Measurements from ENCODE around the gene FAM163A. TPM values are rescaled to one million over a fixed set of nuclear protein-coding genes. Genes with fewer than 3 reads are reported as not detected.
"Not testable (repeated sequence)": the region's sequence is repeated elsewhere in the genome, so short reads cannot be mapped to it uniquely, and the experiment has no call there.

Gene FAM163A
- total RNA-seq, 1 experiment from 2014 or later: not detected

- DNase-seq (ENCODE audit: low spot score): no peak
- in situ Hi-C loops (cut with HindIII; ENCODE audit: low sequenced_read_pairs): no loop called here
Observed at GRCh38 chr1:179785031-179785431, 41.9 kb downstream of the FAM163A start.

- no peak for DNase-seq (ENCODE audit: low spot score)
- in situ Hi-C loops (cut with HindIII; ENCODE audit: low sequenced_read_pairs): no loop called here
Observed at GRCh38 chr1:179785728-179786127, 42.6 kb downstream of the FAM163A start.

DNA sequence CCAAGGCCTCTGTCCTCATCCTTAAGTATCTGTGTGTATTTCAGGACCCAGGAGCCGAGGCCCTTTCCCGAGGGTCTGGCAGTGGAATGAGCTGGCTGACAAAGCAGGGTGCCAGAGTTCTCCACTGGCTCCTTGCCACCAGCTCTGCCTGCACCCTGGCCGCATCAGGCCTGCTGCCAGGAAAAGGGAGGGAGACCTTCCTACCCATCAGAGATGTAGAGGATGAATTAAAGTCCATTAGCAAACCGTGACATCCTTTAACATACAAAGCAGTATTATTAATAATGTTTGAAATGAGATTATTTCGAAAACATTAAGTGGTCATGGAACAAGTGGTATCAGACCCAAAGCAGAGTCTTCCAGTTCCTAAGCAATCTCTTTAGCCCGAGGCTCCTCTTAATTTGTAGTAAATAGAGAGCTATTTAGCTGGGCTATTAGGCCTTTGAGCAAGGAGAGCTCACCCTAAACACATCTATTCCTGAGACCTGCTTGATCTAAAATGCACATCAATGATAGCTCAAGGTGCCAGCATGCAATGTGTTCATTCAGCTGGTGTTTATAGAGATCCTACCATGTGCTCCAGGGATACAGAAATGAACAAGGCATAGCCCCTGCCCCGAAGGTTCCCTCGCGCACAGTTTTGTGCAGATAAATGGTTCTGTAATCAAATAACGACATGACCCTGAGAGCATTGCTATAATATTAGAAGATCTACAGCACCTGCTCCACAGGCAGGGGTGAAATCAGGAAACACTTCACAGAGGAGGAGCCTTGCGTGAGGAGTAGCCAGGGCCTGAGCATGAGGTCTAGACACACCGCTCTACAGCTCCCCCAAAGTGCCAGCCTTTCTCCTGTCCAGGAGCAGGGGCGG, 44.0 kb downstream of the FAM163A start:
- in situ Hi-C loops (cut with HindIII; ENCODE audit: low sequenced_read_pairs): no loop called here
- DNase-seq (ENCODE audit: low spot score): no peak

- no peak for DNase-seq (ENCODE audit: low spot score)
Observed at GRCh38 chr1:179788259-179788658, 45.2 kb downstream of the FAM163A start.

DNA sequence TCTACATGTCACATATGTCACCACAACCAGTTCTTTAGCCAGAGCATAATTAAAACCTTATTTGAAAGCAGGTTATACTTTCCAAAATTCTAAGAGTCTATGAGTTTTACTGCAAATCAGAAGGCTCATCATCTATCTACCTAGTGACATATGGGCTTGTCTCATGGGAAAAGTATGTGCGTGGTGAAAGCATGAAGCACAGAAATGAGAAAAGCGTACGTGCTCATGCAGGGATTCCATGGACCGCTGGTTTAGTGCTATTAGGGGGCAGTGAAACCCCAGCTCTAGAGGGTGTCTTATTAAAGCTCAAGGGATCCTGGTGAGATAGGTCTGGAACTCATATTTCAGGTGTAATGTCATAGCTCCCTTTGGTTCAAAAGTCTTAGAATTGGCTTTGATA, 50.2 kb downstream of the FAM163A start:
- in situ Hi-C loops (cut with HindIII; ENCODE audit: low sequenced_read_pairs): no loop called here

More at GRCh38 chr1:179788259-179788658, 45.2 kb downstream of the FAM163A start:
- in situ Hi-C loops (cut with HindIII; ENCODE audit: low sequenced_read_pairs): no loop called here

DNA sequence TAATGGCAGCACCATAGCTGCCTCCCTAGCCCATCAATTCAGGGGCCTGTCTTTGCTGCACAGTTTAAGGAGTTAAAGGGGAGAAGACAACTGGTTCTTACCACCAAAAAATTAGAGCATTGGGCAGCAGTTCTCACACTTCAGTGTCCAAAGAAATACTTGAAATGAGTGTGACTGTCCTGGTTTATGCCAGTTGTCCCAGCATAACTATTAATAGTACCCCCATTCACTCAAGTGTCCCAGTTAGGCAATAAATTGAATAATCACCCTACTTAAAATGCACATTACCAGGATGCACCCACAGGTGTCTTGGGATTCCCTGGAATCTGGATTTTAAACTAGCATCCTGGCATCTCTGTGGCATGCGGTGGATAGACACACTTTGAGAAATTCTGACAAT, 51.1 kb downstream of the FAM163A start:
- no peak for DNase-seq (ENCODE audit: low spot score)
- in situ Hi-C loops (cut with HindIII; ENCODE audit: low sequenced_read_pairs): no loop called here

More for the DNA sequence above, 50.2 kb downstream of the FAM163A start:
- DNase-seq (ENCODE audit: low spot score): no peak

DNA sequence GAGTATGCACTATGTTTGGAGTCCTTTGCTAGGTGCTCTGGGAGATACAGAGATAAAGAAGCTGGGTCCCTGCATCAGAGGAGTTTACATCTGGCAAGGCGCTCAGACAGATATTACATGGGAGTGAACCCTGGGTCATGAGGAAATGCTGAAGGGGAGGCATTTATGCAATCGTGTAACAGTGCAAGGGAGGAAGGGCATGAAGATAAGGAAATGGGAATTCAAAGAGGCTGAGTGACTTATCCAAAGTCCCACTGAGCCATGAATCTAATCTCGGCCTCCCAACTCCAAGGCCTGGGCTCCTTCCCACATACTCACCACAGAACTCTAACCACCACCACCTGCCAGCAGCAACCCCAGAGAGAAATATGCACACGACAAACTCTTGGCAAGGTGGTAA, 51.6 kb downstream of the FAM163A start:
- in situ Hi-C loops (cut with HindIII; ENCODE audit: low sequenced_read_pairs): no loop called here
- no peak for DNase-seq (ENCODE audit: low spot score)

DNA sequence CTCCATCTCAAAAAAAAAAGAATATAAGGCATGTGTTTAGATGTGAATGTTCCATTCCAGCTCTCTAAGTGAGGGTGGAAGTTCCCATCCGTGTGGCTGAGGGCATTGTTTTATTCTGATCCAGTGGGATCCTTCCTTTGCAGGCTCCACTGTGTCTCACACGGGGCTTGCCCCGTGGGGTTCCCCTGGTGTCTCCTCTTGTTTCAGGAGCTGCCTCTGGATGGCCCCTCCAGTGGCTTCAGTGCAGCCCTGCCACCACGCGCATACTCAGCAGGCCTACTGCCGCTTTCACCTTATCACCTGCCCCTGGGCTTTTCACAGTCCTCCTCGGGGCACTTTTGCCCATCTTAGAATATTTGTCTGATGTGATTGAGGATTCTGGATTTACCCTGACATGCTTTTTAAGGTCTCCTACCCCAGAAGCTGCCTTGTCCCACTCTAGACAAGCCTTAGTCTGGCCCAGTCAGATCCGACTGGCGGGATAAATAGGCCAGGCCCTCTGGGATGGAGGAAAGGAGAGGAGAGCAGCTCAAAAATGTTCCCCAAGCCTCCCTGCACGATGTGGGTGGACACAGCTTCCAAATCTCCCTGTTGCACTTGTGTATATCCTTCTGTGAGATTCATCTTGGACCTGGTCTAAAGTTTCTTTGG, 55.2 kb downstream of the FAM163A start:
- in situ Hi-C loops (cut with HindIII; ENCODE audit: low sequenced_read_pairs): no loop called here
- DNase-seq (ENCODE audit: low spot score): no peak

GRCh38 chr1:179798864-179799516, 55.9 kb downstream of the FAM163A start:
- in situ Hi-C loops (cut with HindIII; ENCODE audit: low sequenced_read_pairs): no loop called here
- no peak for DNase-seq (ENCODE audit: low spot score)

DNA sequence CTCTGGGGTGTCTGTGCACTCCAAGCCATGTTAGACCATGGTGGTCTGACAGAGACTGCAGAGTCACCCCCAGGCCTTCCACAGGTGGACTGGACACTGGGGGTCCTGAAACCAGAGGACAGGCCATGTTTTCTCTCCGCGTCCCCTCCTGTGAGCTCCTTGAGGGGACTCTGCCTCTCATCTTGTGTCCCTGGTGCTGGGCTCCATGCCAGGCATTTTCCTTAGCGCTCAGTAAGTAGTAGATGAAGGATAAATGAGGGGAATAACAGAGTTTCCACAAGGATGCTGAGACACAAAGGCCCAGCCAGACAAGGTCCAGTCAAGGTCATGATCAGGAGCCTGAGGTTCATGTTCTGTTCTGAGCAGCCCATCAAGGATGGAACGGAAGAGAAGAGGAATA, 57.4 kb downstream of the FAM163A start:
- no peak for DNase-seq (ENCODE audit: low spot score)
- in situ Hi-C loops (cut with HindIII; ENCODE audit: low sequenced_read_pairs): no loop called here

DNA sequence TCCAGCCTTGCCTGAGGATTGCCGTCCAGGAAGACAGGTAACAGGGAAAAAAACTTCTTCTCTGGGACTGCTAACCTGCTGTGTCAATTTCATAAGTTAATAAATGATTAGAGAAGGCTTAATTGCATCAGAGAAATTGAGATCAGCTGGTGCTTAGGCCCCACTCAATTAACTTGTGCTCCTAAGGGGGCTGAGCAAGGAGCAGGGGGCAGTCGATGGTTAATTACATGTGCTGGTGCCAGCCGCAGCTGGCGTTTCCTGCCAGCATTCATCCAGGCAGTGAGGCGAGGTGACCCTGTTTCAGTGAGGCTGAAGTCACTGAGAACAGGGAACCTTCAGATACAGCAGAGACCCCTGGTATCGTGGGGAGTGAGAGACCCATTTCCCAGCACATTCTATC, 60.0 kb downstream of the FAM163A start:
- no peak for DNase-seq (ENCODE audit: low spot score)
- in situ Hi-C loops (cut with HindIII; ENCODE audit: low sequenced_read_pairs): no loop called here

GRCh38 chr1:179803918-179804317, 60.8 kb downstream of the FAM163A start:
- no peak for DNase-seq (ENCODE audit: low spot score)
- in situ Hi-C loops (cut with HindIII; ENCODE audit: low sequenced_read_pairs): no loop called here

GRCh38 chr1:179804417-179804816, 61.3 kb downstream of the FAM163A start:
- in situ Hi-C loops (cut with HindIII; ENCODE audit: low sequenced_read_pairs); DNase-seq (ENCODE audit: low spot score): not testable (repeated sequence)

- in situ Hi-C loops (cut with HindIII; ENCODE audit: low sequenced_read_pairs): no loop called here
- DNase-seq (ENCODE audit: low spot score): no peak
Observed at GRCh38 chr1:179805291-179806195, 62.5 kb downstream of the FAM163A start.

GRCh38 chr1:179806333-179806732, 63.2 kb downstream of the FAM163A start:
- in situ Hi-C loops (cut with HindIII; ENCODE audit: low sequenced_read_pairs): no loop called here

GRCh38 chr1:179807291-179807690, 64.2 kb downstream of the FAM163A start:
- in situ Hi-C loops (cut with HindIII; ENCODE audit: low sequenced_read_pairs): no loop called here
- DNase-seq (ENCODE audit: low spot score): no peak

More at GRCh38 chr1:179806333-179806732, 63.2 kb downstream of the FAM163A start:
- no peak for DNase-seq (ENCODE audit: low spot score)

DNA sequence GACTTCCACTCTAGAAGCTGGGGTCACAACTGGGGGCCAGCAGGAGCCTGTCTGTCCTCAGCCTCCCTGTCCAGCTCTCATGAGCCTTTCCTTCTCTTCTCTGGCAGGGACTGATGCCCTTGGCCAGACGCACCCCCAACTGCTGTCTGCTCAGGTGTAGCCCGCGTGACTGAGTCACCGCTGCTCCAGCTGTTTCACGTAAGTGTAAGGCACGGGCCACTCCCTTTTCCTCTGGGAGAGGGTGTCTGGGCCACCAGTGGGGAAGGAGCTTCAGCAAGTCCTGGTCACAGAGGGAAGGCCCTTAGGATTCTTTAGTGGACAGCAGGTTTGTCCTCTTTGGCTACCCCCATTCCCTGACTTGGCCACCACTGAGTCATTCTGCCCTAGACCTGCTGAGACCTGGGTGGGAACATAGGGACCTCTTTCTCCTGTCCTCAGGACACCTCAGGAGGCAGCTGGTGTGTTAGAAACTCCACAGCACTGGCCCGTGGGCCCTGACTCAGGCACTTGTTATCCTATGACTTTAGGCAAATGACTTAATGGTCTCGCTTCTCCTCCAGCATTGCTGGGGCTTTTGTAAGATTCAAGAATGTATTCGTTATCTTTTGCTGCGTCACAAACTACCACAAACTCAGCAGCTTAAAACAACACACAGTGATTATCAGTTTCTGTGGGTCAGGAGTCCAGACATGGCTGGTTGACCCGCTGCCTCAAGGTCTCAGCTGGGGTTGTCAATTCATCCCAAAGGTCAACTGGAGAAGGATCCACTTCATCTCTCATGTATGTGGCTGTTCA, 64.8 kb downstream of the FAM163A start:
- in situ Hi-C loops (cut with HindIII; ENCODE audit: low sequenced_read_pairs): no loop called here
- no peak for DNase-seq (ENCODE audit: low spot score)

GRCh38 chr1:179808503-179808902, 65.4 kb downstream of the FAM163A start:
- no peak for DNase-seq (ENCODE audit: low spot score)
- in situ Hi-C loops (cut with HindIII; ENCODE audit: low sequenced_read_pairs): no loop called here

Measured in G401 (cell line).